IMR-90 (cell line): Measurements from ENCODE around the gene PTPRC. TPM values are rescaled to one million over a fixed set of nuclear protein-coding genes. Genes with fewer than 3 reads are reported as not detected.

ENCODE experiments used
- ATAC-seq: fragments of 200-7000 bp; cut with Tn5 transposase; 2 replicates; pipeline ENCODE4 v1.9.1; 2020; ENCODE audit warnings: low read depth, mild to moderate bottlenecking, moderate library complexity
- BruUV-seq: library from RNA; stranded (reverse); fragments of 400-500 nt; replicated peaks from 2 replicates; lab custom pipeline; 2021; lab: Mats Ljungman, UMichigan
- CTCF ChIA-PET: fragments of 300-600 bp; formaldehyde crosslinking; extraction: SDS; loops from one replicate; lab custom pipeline; 2021; ENCODE audit warnings: antibody characterized with exemption; lab: Yijun Ruan, JAX
- POLR2A ChIA-PET: fragments of 300-600 bp; sonication (Branson Sonifier 250); formaldehyde crosslinking; loops from one replicate; lab custom pipeline; 2022; ENCODE audit warnings: antibody characterized with exemption; ENCODE audit not compliant: unreplicated experiment; lab: Charles Lee
- DNase-seq: peaks from one replicate; pipeline ENCODE4 v3.0.0; 2013
- H2AFZ ChIP-seq: replicated peaks from 2 replicates; pipeline ENCODE3; 2013; ENCODE audit warnings: low read length, mild to moderate bottlenecking; ENCODE audit not compliant: poor library complexity
- H2AK5ac ChIP-seq: 2 replicates; pipeline ENCODE4 v1.6.1; 2013; ENCODE audit warnings: low read depth, low read length, inconsistent platforms
- H2AK9ac ChIP-seq: replicated peaks from 2 replicates; pipeline ENCODE3; 2013; ENCODE audit warnings: mild to moderate bottlenecking, low read depth, low read length, moderate library complexity; ENCODE audit not compliant: poor library complexity
- H2BK120ac ChIP-seq: 2 replicates; pipeline ENCODE4 v1.6.1; 2013; ENCODE audit warnings: low read depth, low read length, inconsistent platforms
- H2BK15ac ChIP-seq: 3 replicates; pipeline ENCODE4 v1.6.1; 2013; ENCODE audit warnings: low read depth, low read length, inconsistent platforms
- H2BK20ac ChIP-seq: 2 replicates; pipeline ENCODE4 v1.6.1; 2013; ENCODE audit warnings: low read depth, mild to moderate bottlenecking, inconsistent platforms, low read length, moderate library complexity
- H2BK5ac ChIP-seq: 2 replicates; pipeline ENCODE4 v1.6.1; 2013; ENCODE audit warnings: mild to moderate bottlenecking, low read depth, low read length, inconsistent platforms; ENCODE audit not compliant: poor library complexity, severe bottlenecking
- H3K14ac ChIP-seq: replicated peaks from 2 replicates; pipeline ENCODE4 v1.6.1; 2013; ENCODE audit warnings: low read depth, low read length, inconsistent platforms
- H3K18ac ChIP-seq: 2 replicates; pipeline ENCODE4 v1.6.1; 2013; ENCODE audit warnings: low read depth, low read length, control low read depth
- H3K23ac ChIP-seq: 2 replicates; pipeline ENCODE4 v1.6.1; 2013; ENCODE audit warnings: low read depth, low read length, inconsistent platforms
- H3K27ac ChIP-seq: 2 replicates; pipeline ENCODE4 v1.5.1; 2013; ENCODE audit warnings: mild to moderate bottlenecking, control low read depth, low read length; ENCODE audit not compliant: insufficient read depth
- H3K27me3 ChIP-seq: 2 replicates; pipeline ENCODE4 v1.6.1; 2013; ENCODE audit warnings: low read length; ENCODE audit not compliant: control insufficient read depth, insufficient read depth
- H3K36me3 ChIP-seq: 2 replicates; pipeline ENCODE4 v1.6.1; 2013; ENCODE audit warnings: low read length, mixed read lengths; ENCODE audit not compliant: control insufficient read depth, insufficient read depth
- H3K4ac ChIP-seq: 2 replicates; pipeline ENCODE4 v1.6.1; 2013; ENCODE audit warnings: low read depth, low read length, inconsistent platforms
- H3K4me1 ChIP-seq: 2 replicates; pipeline ENCODE4 v1.6.1; 2013; ENCODE audit warnings: low read length, mixed read lengths; ENCODE audit not compliant: control insufficient read depth, insufficient read depth
- H3K4me2 ChIP-seq: 2 replicates; pipeline ENCODE4 v1.6.1; 2013; ENCODE audit warnings: low read depth, mild to moderate bottlenecking, control low read depth, low read length, moderate library complexity
- H3K4me3 ChIP-seq: 2 replicates; pipeline ENCODE4 v1.5.1; 2013; ENCODE audit warnings: low read depth, mild to moderate bottlenecking, control low read depth, low read length, moderate library complexity; ENCODE audit not compliant: insufficient read depth
- H3K56ac ChIP-seq: 2 replicates; pipeline ENCODE4 v1.6.1; 2013; ENCODE audit warnings: low read length, inconsistent platforms; ENCODE audit not compliant: insufficient read depth; ENCODE audit errors: extremely low read depth
- H3K79me1 ChIP-seq, 2 experiments: 2 replicates each; pipeline ENCODE4 v1.6.1; 2013; ENCODE audit warnings: low read length in 2 of 2, inconsistent platforms in 1 of 2, low read depth in 1 of 2
- H3K9ac ChIP-seq: 2 replicates; pipeline ENCODE4 v1.6.1; 2013; ENCODE audit warnings: low read depth, low read length, control low read depth
- H3K9me1 ChIP-seq: 2 replicates; pipeline ENCODE4 v1.6.1; 2013; ENCODE audit warnings: low read length, inconsistent platforms; ENCODE audit not compliant: insufficient read depth
- H3K9me3 ChIP-seq: 2 replicates; pipeline ENCODE4 v1.6.1; 2013; ENCODE audit warnings: low read length; ENCODE audit not compliant: control insufficient read depth, insufficient read depth
- H4K20me1 ChIP-seq: 2 replicates; pipeline ENCODE4 v1.6.1; 2013; ENCODE audit warnings: low read length, inconsistent platforms; ENCODE audit not compliant: insufficient read depth
- H4K5ac ChIP-seq: 2 replicates; pipeline ENCODE4 v1.6.1; 2013; ENCODE audit warnings: mild to moderate bottlenecking, low read depth, low read length, control low read depth
- H4K8ac ChIP-seq, 2 experiments: 2 replicates each; pipeline ENCODE4 v1.6.1; 2013; ENCODE audit warnings: low read depth in 2 of 2, low read length in 2 of 2, control low read depth in 1 of 2, inconsistent platforms in 1 of 2
- H4K91ac ChIP-seq: 2 replicates; pipeline ENCODE4 v1.6.1; 2013; ENCODE audit warnings: low read depth, low read length, inconsistent platforms; ENCODE audit not compliant: insufficient read depth
- CEBPB ChIP-seq: IDR thresholded peaks from 2 replicates; pipeline ENCODE4 v1.6.1; 2012; ENCODE audit warnings: low read depth, low read length, improper control_type of control experiment
- FOS ChIP-seq: fragments of 150-350 bp; IDR thresholded peaks from 2 replicates; pipeline ENCODE4 v1.6.1; 2016; ENCODE audit warnings: low read depth, low read length
- MXI1 ChIP-seq: IDR thresholded peaks from 2 replicates; pipeline ENCODE4 v1.6.1; 2012; ENCODE audit warnings: low read depth, mild to moderate bottlenecking, low read length, moderate library complexity, borderline replicate concordance
- RAD21 ChIP-seq: IDR thresholded peaks from 2 replicates; pipeline ENCODE4 v1.6.1; 2012; ENCODE audit warnings: low read length, improper control_type of control experiment
- SMC3 ChIP-seq: fragments of 150-350 bp; IDR thresholded peaks from 2 replicates; pipeline ENCODE4 v1.6.1; 2016; ENCODE audit warnings: low read depth, mild to moderate bottlenecking, antibody characterized with exemption, low read length, moderate library complexity
- WGBS, 2 experiments: methylation state at CpG; one replicate each; pipeline versions ENCODE4 v1.1.5 to v1.1.7; 2013; ENCODE audit warnings: missing lambda C conversion rate in 2 of 2; ENCODE audit not compliant: insufficient read length in 1 of 2; ENCODE audit errors: extremely low coverage in 2 of 2; 5-methylcytosine and 5-hydroxymethylcytosine counted together
- dilution Hi-C: fragments of 300-500 bp; cut with HindIII; formaldehyde crosslinking; loops from one replicate; pipeline ENCODE4 v1.14.3; 2018; ENCODE audit warnings: low sequenced_read_pairs; ENCODE audit not compliant: unreplicated experiment
- in situ Hi-C: fragments of 300-500 bp; cut with MboI; formaldehyde crosslinking; loops from 3 replicates; pipeline ENCODE4 v1.14.3; 2019; ENCODE audit warnings: low sequenced_read_pairs, inconsistent platforms, mixed read lengths
- intact Hi-C: fragments of 100-400 bp; cut with micrococcal nuclease; formaldehyde crosslinking; loops from 2 replicates; pipeline ENCODE4 v1.10.0; 2022
- polyA plus RNA-seq, 3 experiments: library from polyadenylated mRNA; depleted of rRNA; stranded (reverse); fragments of >200 nt; gene quantifications; 2 replicates each; pipeline ENCODE4 v1.2.3, GENCODE V29; 2012; ENCODE audit warnings: low replicate concordance in 1 of 3
- total RNA-seq: library from RNA; depleted of rRNA; stranded (reverse); fragments of >200 nt; gene quantifications from 2 replicates; pipeline ENCODE4 v1.2.3, GENCODE V29; 2012

Gene PTPRC
- total and polyA plus RNA-seq, 2 of the 4 experiments (the other 2 are of a cell fraction) = not detected

- Histone ChIP-seq H4K20me1 (no peaks in the 10 kb centered on the region), H3K14ac (no peak overlapping the region), H3K79me1 (no peaks in the 10 kb centered on the region), H2BK15ac (no peak overlapping the region), H3K9me3 (no peaks in the 10 kb centered on the region), H3K4ac (0 out of 2 replicates have a peak overlapping the region, but pooled peaks have one; percentile 22), H4K8ac (no peak overlapping the region; a peak in 1 of 4 replicates), H2BK120ac (no peak overlapping the region), H3K4me2 (no peak overlapping the region; the same call in 1 of the 2 replicates), H3K36me3 (no peaks in the 10 kb centered on the region), H3K23ac (no peak overlapping the region), H2BK5ac (no peak overlapping the region), H3K4me1 (no peaks in the 10 kb centered on the region; the same call in 1 of the 2 replicates), H3K27me3 (no peaks in the 10 kb centered on the region), H3K56ac (no peak overlapping the region), H4K5ac (no peak overlapping the region; the same call in none of the 2 replicates), H2BK20ac (no peak overlapping the region), H3K18ac (no peak overlapping the region; the same call in 1 of the 2 replicates), H2AK5ac (no peak overlapping the region), H2AFZ (no peak overlapping the region), H3K9ac (no peak overlapping the region), H2AK9ac (no peak overlapping the region), H3K9me1 (no peaks in the 10 kb centered on the region), H4K91ac (no peak overlapping the region), H3K27ac (no peak overlapping the region), H3K4me3 (no peak overlapping the region)
- dilution Hi-C loops (no loop called here), intact Hi-C loops (no loop called here), in situ Hi-C loops (no loop called here)
- ATAC-seq = no peak
- no peak for DNase-seq
- ChIA-PET CTCF (no interaction called here), POLR2A (no interaction called here)
- no CpG with 5 or more reads among the region's 3 CpGs for WGBS, 2 experiments
- no TSS peak for BruUV-seq
- no peak for TF ChIP-seq RAD21
- TF ChIP-seq FOS = no peak
- TF ChIP-seq CEBPB = no peak
- TF ChIP-seq MXI1 = no peak
- TF ChIP-seq SMC3 = no peak
Measured at GRCh38 chr1:198627436-198628066, 11.3 kb upstream of the PTPRC start.
